GM08714 (cell line): ENCODE data around the gene C1D.
"Not testable (repeated sequence)": the region's sequence is repeated elsewhere in the genome, so short reads cannot be mapped to it uniquely, and the experiment has no call there.

Experiments used
- H3K4me3 ChIP-seq: fragments of 200-500 bp; sonication (Bioruptor generic); 2 replicates; pipeline ENCODE4 v1.5.1; 2014; ENCODE audit warnings: mild to moderate bottlenecking, low read length, inconsistent platforms
- ZNF274 ChIP-seq: IDR thresholded peaks from 2 replicates; pipeline ENCODE4 v1.6.1; 2012; ENCODE audit warnings: mild to moderate bottlenecking, low read depth, low read length

Gene C1D

DNA sequence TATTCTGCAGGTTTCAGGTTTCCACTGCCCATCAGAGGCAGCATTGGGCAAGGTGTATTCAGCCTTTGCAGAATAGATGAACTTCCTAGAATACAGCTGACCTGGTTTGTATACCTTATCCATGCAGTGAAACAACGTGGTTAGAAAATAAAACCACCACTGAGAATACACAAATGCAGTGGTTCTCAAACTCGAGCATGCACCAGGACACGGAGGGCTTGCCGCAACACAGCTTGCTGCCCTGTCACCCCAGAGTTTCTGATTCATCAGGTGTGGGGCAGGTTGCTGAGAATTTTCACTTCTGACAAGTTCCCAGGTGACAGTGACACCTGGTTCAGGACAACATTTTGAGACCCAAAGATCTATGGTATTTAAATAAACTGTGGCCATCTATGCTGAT, 23.4 kb upstream of the C1D start:
- TF ChIP-seq ZNF274: no peak
- H3K4me3 ChIP-seq: no peak overlapping the region

GRCh38 chr2:68083346-68083745, 20.5 kb upstream of the C1D start:
- H3K4me3 ChIP-seq: no peak overlapping the region
- TF ChIP-seq ZNF274: no peak

- H3K4me3 ChIP-seq: no peak overlapping the region
- no peak for TF ChIP-seq ZNF274
Measured at GRCh38 chr2:68074050-68074449, 11.2 kb upstream of the C1D start.

GRCh38 chr2:68063797-68064646, 1.2 kb upstream of the C1D start:
- H3K4me3 ChIP-seq: not testable (repeated sequence)

DNA sequence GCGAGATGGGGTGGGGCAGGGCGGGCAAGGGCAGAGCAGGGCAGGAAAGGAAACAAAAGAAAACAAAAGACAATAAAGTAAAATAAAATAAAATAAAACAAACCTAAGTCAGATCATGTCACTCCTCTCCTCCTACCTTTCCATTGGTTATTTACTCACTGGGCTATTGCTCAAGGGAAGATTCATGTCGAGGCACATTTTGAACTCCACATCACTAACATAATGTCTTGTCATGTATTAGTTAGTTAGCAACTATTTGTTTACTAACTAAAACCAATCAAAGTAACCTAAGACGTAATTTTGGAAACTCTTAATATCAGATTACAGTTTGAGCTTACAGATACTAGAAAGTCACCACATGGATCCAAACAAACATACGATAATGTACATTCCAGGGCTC, 2.2 kb downstream of the C1D start:
- H3K4me3 ChIP-seq: no peak overlapping the region
- TF ChIP-seq ZNF274: no peak

DNA sequence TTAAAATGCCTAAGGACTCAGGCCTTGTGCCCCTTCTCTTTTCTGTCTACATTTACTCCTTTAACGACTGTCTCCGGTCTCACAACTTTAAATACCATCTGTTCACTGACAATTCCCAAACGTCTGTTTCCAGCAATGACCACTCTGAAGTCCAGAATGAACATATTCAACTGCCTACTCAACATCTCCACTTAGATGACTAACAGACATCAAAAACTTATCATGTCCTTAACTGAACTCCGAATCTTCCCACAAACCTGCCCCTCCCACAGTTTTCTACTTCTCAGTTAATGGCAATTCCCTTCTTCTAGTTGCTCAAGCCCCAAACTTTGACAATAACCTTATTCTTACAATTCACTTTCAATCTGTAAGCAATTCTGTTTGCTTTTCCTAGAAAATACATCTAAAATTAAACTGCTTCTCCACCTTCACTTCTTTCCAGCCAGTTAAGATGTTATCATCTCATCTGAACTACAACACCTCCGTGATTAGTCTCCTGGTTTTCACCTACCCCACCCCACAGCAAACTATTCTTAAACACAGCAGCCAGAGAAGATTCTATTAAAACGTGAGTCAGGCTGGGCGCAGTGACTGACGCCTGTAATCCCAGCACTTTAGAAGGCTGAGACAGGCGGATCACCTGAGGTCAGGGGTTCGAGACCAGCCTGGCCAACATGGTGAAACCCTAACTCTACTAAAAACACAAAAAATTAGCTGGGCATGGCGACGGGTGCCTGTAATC, 2.8 kb downstream of the C1D start:
- no peak overlapping the region for H3K4me3 ChIP-seq
- TF ChIP-seq ZNF274: no peak

GRCh38 chr2:68057658-68058396, 5.0 kb downstream of the C1D start:
- no peak overlapping the region for H3K4me3 ChIP-seq
- no peak for TF ChIP-seq ZNF274

- no peak overlapping the region for H3K4me3 ChIP-seq
- no peak for TF ChIP-seq ZNF274
Measured at GRCh38 chr2:68052717-68053422, 9.9 kb downstream of the C1D start.

DNA sequence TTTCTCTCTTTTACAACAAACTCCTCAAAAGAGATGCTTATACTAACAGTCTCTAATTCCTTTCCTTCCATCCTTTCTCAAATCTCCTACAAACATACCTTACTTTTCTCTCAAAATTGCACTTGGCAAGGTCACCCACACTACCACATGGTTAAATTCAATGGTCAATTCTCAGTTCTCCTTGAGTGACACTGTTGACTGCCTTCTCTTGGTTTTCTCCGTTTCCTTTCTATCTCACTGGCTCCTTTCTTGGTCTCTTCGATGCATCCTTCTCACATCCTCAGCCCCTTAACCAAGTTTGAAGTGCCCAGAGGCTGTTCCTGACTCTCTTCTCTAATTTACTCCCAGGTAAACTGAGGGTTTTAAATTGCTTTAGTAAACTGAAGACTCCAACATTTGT, 12.5 kb downstream of the C1D start:
- H3K4me3 ChIP-seq: no peak overlapping the region
- TF ChIP-seq ZNF274: no peak

- no peak overlapping the region; the same call in 1 of the 2 replicates for H3K4me3 ChIP-seq
- no peak for TF ChIP-seq ZNF274
Measured at GRCh38 chr2:68046642-68047240, 16.1 kb downstream of the C1D start.

- no peak overlapping the region; the same call in 1 of the 2 replicates for H3K4me3 ChIP-seq
- TF ChIP-seq ZNF274: no peak
Measured at GRCh38 chr2:68046224-68046623, 16.6 kb downstream of the C1D start.

- no peak overlapping the region for H3K4me3 ChIP-seq
- no peak for TF ChIP-seq ZNF274
Measured at GRCh38 chr2:68045342-68045741, 17.5 kb downstream of the C1D start.

- no peak for TF ChIP-seq ZNF274
- H3K4me3 ChIP-seq: no peak overlapping the region
Measured at GRCh38 chr2:68044099-68044498, 18.7 kb downstream of the C1D start.

DNA sequence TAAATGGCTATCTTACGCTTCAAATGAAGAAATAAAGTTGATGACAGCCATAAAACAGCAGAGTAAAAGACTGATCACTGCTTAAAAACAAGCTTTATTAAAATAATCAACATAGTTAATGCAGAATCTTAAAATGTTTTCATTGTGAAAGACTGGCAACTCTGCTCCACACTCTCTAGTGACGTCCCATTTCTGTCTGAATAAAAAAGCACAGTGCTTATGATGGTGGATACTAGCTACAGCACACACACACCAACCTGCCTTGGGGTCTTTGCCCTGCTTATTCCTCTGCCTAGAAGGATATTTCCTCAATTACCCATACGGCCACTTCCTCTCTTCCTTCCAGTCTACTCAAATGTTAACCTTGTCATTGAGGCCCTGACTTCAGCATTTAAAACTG, 19.1 kb downstream of the C1D start:
- no peak overlapping the region for H3K4me3 ChIP-seq
- TF ChIP-seq ZNF274: no peak
